Neural cell (in vitro differentiated cells): ENCODE measurements around the gene DBNDD1. TPM values are rescaled to one million over a fixed set of nuclear protein-coding genes. Genes with fewer than 3 reads are reported as not detected.

ENCODE experiments used
- H2AFZ ChIP-seq: fragments of 200-600, 300-800 bp; sonication (generic), shearing (Covaris generic); 2 replicates; pipeline ENCODE4 v1.6.0; 2014; ENCODE audit warnings: low read depth, mild to moderate bottlenecking, antibody characterized with exemption, low read length, moderate library complexity
- H3F3A ChIP-seq: fragments of 200-600 bp; shearing (Covaris generic); 2 replicates; pipeline ENCODE4 v1.6.1; 2016; ENCODE audit warnings: mild to moderate bottlenecking, moderate library complexity, mixed read lengths, antibody characterized with exemption, low read length; ENCODE audit not compliant: insufficient read depth, poor library complexity, severe bottlenecking
- H3K27ac ChIP-seq: fragments of 200-600, 300-800 bp; sonication (generic), shearing (Covaris generic); 2 replicates; pipeline ENCODE4 v1.5.1; 2014; ENCODE audit warnings: mild to moderate bottlenecking, low read length, moderate library complexity
- H3K27me3 ChIP-seq: fragments of 300-800, 200-600 bp; sonication (generic), shearing (Covaris generic); 2 replicates; pipeline ENCODE4 v1.6.0; 2014; ENCODE audit warnings: mild to moderate bottlenecking, low read depth, low read length, moderate library complexity; ENCODE audit not compliant: insufficient read depth
- H3K36me3 ChIP-seq: fragments of 300-800, 200-600 bp; sonication (generic), shearing (Covaris generic); 2 replicates; pipeline ENCODE4 v1.5.1; 2014; ENCODE audit warnings: mild to moderate bottlenecking, antibody characterized with exemption, low read length, moderate library complexity; ENCODE audit not compliant: insufficient read depth
- H3K4me2 ChIP-seq: fragments of 300-800, 200-600 bp; sonication (generic), shearing (Covaris generic); 2 replicates; pipeline ENCODE4 v1.6.0; 2014; ENCODE audit warnings: mild to moderate bottlenecking, low read length
- H3K4me3 ChIP-seq: fragments of 300-800, 200-600 bp; sonication (generic), shearing (Covaris generic); 2 replicates; pipeline ENCODE4 v1.5.1; 2014; ENCODE audit warnings: mild to moderate bottlenecking, low read length, moderate library complexity
- H3K79me2 ChIP-seq: fragments of 200-600 bp; shearing (Covaris generic); replicated peaks from 2 replicates; pipeline ENCODE4 v1.6.0; 2014; ENCODE audit warnings: mild to moderate bottlenecking, low read length, moderate library complexity; ENCODE audit not compliant: insufficient read depth
- H3K9ac ChIP-seq: fragments of 300-800, 200-600 bp; sonication (generic), shearing (Covaris generic); 2 replicates; pipeline ENCODE4 v1.6.1; 2016; ENCODE audit warnings: mild to moderate bottlenecking, low read length, mixed read lengths
- H3K9me2 ChIP-seq: fragments of 200-600 bp; shearing (Covaris generic); 2 replicates; pipeline ENCODE4 v1.6.1; 2016; ENCODE audit warnings: mild to moderate bottlenecking, low read length, mixed read lengths; ENCODE audit not compliant: insufficient read depth
- H3K9me3 ChIP-seq: fragments of 200-600, 300-800 bp; sonication (generic), shearing (Covaris generic); 2 replicates; pipeline ENCODE4 v1.6.1; 2016; ENCODE audit warnings: mild to moderate bottlenecking, mixed run types, low read length, moderate library complexity, mixed read lengths
- H4K20me1 ChIP-seq: fragments of 200-600 bp; shearing (Covaris generic); 2 replicates; pipeline ENCODE4 v1.6.1; 2016; ENCODE audit warnings: mild to moderate bottlenecking, mixed run types; ENCODE audit not compliant: insufficient read depth
- CTCF ChIP-seq: fragments of 450-650 bp; IDR thresholded peaks from 2 replicates; pipeline ENCODE4 v1.5.1; 2014; ENCODE audit warnings: antibody characterized with exemption, mild to moderate bottlenecking, moderate library complexity; ENCODE audit not compliant: poor library complexity, severe bottlenecking
- EP300 ChIP-seq: fragments of 450-650 bp; conservative IDR thresholded peaks from 2 replicates; pipeline ENCODE4 v1.6.1; 2014; ENCODE audit warnings: antibody characterized with exemption, mild to moderate bottlenecking, moderate library complexity; ENCODE audit not compliant: poor library complexity, severe bottlenecking
- EZH2 ChIP-seq: fragments of 200-600, 300-800 bp; shearing (Covaris generic), sonication (generic); IDR thresholded peaks from 2 replicates; pipeline ENCODE4 v1.6.1; 2014; ENCODE audit warnings: antibody characterized with exemption, low read length, borderline replicate concordance, mild to moderate bottlenecking; ENCODE audit not compliant: insufficient read depth, poor library complexity, severe bottlenecking
- MXI1 ChIP-seq: fragments of 450-650 bp; conservative IDR thresholded peaks from 2 replicates; pipeline ENCODE4 v1.6.1; 2014; ENCODE audit warnings: antibody characterized with exemption, mild to moderate bottlenecking; ENCODE audit not compliant: poor library complexity, severe bottlenecking
- POLR2AphosphoS5 ChIP-seq: IDR thresholded peaks from 2 replicates; pipeline ENCODE4 v1.6.1; 2012
- RAD21 ChIP-seq: fragments of 450-650 bp; conservative IDR thresholded peaks from 2 replicates; pipeline ENCODE4 v1.6.1; 2014; ENCODE audit warnings: antibody characterized with exemption, mild to moderate bottlenecking, moderate library complexity
- REST ChIP-seq: IDR thresholded peaks from 2 replicates; pipeline ENCODE4 v1.6.1; 2012; ENCODE audit warnings: borderline replicate concordance
- SMC3 ChIP-seq: fragments of 450-650 bp; conservative IDR thresholded peaks from 2 replicates; pipeline ENCODE4 v1.6.1; 2014; ENCODE audit warnings: antibody characterized with exemption, mild to moderate bottlenecking, moderate library complexity; ENCODE audit not compliant: poor library complexity
- TAF1 ChIP-seq: IDR thresholded peaks from 2 replicates; pipeline ENCODE4 v1.6.1; 2012; ENCODE audit warnings: low read depth
- polyA plus RNA-seq: library from polyadenylated mRNA; depleted of rRNA; stranded (reverse); fragments of >200 nt; gene quantifications from 2 replicates; pipeline ENCODE4 v1.2.3, GENCODE V29; 2014

Gene DBNDD1
- polyA plus RNA-seq, 1 donor from 2014 or later = 15.4 TPM

GRCh38 chr16:90012991-90013745 lies 6.1 kb downstream of the DBNDD1 start:
- no peak overlapping the region for H3K9ac ChIP-seq
- H3K9me3 ChIP-seq = no peaks in the 10 kb centered on the region
- no peak overlapping the region for H3K4me3 ChIP-seq
- TF ChIP-seq POLR2AphosphoS5 (no peak), REST (no peak), RAD21 (no peak), MXI1 (no peak), CTCF (no peak), SMC3 (no peak), TAF1 (no peak), EP300 (no peak), EZH2 (no peak)
- peaks cover under 1% of the 10 kb centered on the region for H3K27me3 ChIP-seq
- H3K4me2 ChIP-seq = no peak overlapping the region
- H3K27ac ChIP-seq = no peak overlapping the region
- no peaks in the 10 kb centered on the region for H3K36me3 ChIP-seq
- H3K9me2 ChIP-seq = no peaks in the 10 kb centered on the region
- no peaks in the 10 kb centered on the region for H3F3A ChIP-seq
- H3K79me2 ChIP-seq = no peaks in the 10 kb centered on the region
- H2AFZ ChIP-seq = no peak overlapping the region
- H4K20me1 ChIP-seq = no peaks in the 10 kb centered on the region

GRCh38 chr16:90011908-90012501 lies 7.3 kb downstream of the DBNDD1 start:
- Histone ChIP-seq H3K9ac (no peak overlapping the region), H3F3A (no peaks in the 10 kb centered on the region), H3K4me3 (no peak overlapping the region), H3K4me2 (no peak overlapping the region), H3K79me2 (no peaks in the 10 kb centered on the region), H3K9me3 (no peaks in the 10 kb centered on the region), H4K20me1 (no peaks in the 10 kb centered on the region), H3K27me3 (no peaks in the 10 kb centered on the region), H3K9me2 (no peaks in the 10 kb centered on the region), H2AFZ (no peak overlapping the region), H3K27ac (no peak overlapping the region), H3K36me3 (no peaks in the 10 kb centered on the region)
- TF ChIP-seq MXI1 = no peak
- TF ChIP-seq SMC3 = no peak
- TF ChIP-seq EZH2 = no peak
- no peak for TF ChIP-seq EP300
- no peak for TF ChIP-seq REST
- TF ChIP-seq CTCF = no peak
- TF ChIP-seq POLR2AphosphoS5 = no peak
- TF ChIP-seq TAF1 = no peak
- TF ChIP-seq RAD21 = no peak
